Measurements from ENCODE around the gene RMND1. TPM values are rescaled to one million over a fixed set of nuclear protein-coding genes. Genes with fewer than 3 reads are reported as not detected.

RMND1 gene
- total and polyA plus RNA-seq, 10 donors, result 11.7 to 23.2 (median 14.8) TPM

DNA sequence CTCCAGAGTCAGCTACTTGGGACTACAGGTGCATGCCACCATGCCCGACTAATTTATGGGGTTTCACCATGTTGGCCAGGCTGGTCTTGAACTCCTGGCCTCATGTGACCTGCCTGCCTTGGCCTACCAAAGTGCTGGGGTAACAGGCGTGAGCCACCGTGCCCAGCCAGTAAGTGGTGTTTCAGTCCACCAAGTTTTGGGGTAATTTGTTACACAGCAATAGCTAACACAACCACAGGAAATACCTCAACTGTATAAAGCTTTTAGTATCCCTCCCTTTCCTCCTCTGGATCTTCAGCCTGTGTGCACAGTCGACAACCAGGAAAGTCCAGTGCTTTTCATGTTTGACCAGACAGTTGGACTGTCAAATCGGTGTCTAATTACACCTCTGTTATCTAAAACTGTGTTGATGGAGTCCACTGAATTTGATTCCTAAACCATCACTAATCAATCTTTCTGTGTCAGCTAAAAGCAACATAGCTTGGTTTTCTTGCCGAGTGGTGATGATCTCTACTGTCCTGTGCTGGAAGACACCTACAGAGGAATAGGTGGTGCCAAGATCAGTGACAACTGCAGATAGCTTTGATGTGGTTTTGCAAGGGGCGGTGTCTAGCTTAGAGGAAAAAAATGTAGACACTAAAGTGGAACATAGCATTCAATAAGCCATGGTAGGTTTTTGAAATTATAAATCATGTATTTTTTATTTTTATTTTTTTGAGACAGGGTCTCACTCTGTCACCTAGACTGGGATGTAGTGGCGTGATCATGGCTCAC is 38.4 kb downstream of the RMND1 start:
- Histone ChIP-seq H3K4me1 (peaks cover 0 to 14% (median 0%) of the 10 kb centered on the region in 6 donors), H3K27me3 (replicated peaks in 1 of 7) (no peaks in the 10 kb centered on the region), H3K4me3 (no peak overlapping the region), H3K36me3 (peaks cover 0 to 89% (median 38%) of the 10 kb centered on the region in 6 donors), H3K27ac (peak overlapping the region in 1 of 8 donors; percentile 22), H3K9me3 (no peaks in the 10 kb centered on the region)
- no peak for DNase-seq
- no peak for TF ChIP-seq POLR2A (IDR thresholded peaks at IDR 0.05)
- peak in 2 of 3 donors; percentile 11 to 28 for TF ChIP-seq POLR2AphosphoS5 (IDR thresholded peaks at IDR 0.05)
- TF ChIP-seq, protein P1, sequence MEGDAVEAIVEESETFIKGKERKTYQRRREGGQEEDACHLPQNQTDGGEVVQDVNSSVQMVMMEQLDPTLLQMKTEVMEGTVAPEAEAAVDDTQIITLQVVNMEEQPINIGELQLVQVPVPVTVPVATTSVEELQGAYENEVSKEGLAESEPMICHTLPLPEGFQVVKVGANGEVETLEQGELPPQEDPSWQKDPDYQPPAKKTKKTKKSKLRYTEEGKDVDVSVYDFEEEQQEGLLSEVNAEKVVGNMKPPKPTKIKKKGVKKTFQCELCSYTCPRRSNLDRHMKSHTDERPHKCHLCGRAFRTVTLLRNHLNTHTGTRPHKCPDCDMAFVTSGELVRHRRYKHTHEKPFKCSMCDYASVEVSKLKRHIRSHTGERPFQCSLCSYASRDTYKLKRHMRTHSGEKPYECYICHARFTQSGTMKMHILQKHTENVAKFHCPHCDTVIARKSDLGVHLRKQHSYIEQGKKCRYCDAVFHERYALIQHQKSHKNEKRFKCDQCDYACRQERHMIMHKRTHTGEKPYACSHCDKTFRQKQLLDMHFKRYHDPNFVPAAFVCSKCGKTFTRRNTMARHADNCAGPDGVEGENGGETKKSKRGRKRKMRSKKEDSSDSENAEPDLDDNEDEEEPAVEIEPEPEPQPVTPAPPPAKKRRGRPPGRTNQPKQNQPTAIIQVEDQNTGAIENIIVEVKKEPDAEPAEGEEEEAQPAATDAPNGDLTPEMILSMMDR (IDR thresholded peaks at IDR 0.05 in 8 of 11, conservative IDR thresholded peaks at IDR 0.05 in 3 of 11), result no peak
- WGBS, 5 donors, result 91 to 94% (median 93%) methylated on average over 8 of the region's 8 CpGs
- intact Hi-C loops (cut with DNase I; ENCODE audit: low total_unique reads), result no loop called here

GRCh38 chr6:151412909-151413308 is 39.0 kb downstream of the RMND1 start:
- WGBS, 5 donors, result 69 to 83% (median 77%) methylated on average over 3 of the region's 3 CpGs
- Histone ChIP-seq H3K4me3 (no peak overlapping the region), H3K27ac (peak overlapping the region in 1 of 8 donors; percentile 22), H3K9me3 (no peaks in the 10 kb centered on the region), H3K36me3 (peaks cover 0 to 89% (median 40%) of the 10 kb centered on the region in 6 donors), H3K27me3 (replicated peaks in 1 of 7) (no peaks in the 10 kb centered on the region), H3K4me1 (peaks cover 0 to 14% (median 0%) of the 10 kb centered on the region in 6 donors)
- DNase-seq, result no peak
- intact Hi-C loops (cut with DNase I; ENCODE audit: low total_unique reads), result no loop called here
- no peak for TF ChIP-seq POLR2A (IDR thresholded peaks at IDR 0.05)
- TF ChIP-seq POLR2AphosphoS5 (IDR thresholded peaks at IDR 0.05), result no peak
- TF ChIP-seq, protein P1 (IDR thresholded peaks at IDR 0.05 in 8 of 11, conservative IDR thresholded peaks at IDR 0.05 in 3 of 11), result no peak

GRCh38 chr6:151409679-151410078 is 42.2 kb downstream of the RMND1 start:
- no peak for DNase-seq
- H3K27ac ChIP-seq, result no peak overlapping the region
- H3K4me3 ChIP-seq, result no peak overlapping the region
- H3K36me3 ChIP-seq, result peaks cover 0 to 85% (median 21%) of the 10 kb centered on the region in 6 donors
- no peaks in the 10 kb centered on the region for H3K27me3 ChIP-seq (replicated peaks in 1 of 7)
- TF ChIP-seq POLR2AphosphoS5 (IDR thresholded peaks at IDR 0.05), result peak in 1 of 3 donors; percentile 5
- TF ChIP-seq, protein P1 (IDR thresholded peaks at IDR 0.05 in 8 of 11, conservative IDR thresholded peaks at IDR 0.05 in 3 of 11), result no peak
- no peak for TF ChIP-seq POLR2A (IDR thresholded peaks at IDR 0.05)
- peaks cover 0 to 25% (median 5%) of the 10 kb centered on the region in 6 donors for H3K4me1 ChIP-seq
- H3K9me3 ChIP-seq, result no peaks in the 10 kb centered on the region
- 92 to 98% (median 95%) methylated on average over 7 of the region's 7 CpGs for WGBS, 5 donors
- intact Hi-C loops (cut with DNase I; ENCODE audit: low total_unique reads), result no loop called here

GRCh38 chr6:151409260-151409659 is 42.7 kb downstream of the RMND1 start:
- WGBS, 5 donors, result 76 to 91% (median 89%) methylated on average over 2 of the region's 2 CpGs
- Histone ChIP-seq H3K27me3 (replicated peaks in 1 of 7) (no peaks in the 10 kb centered on the region), H3K27ac (no peak overlapping the region), H3K36me3 (peaks cover 0 to 85% (median 23%) of the 10 kb centered on the region in 6 donors), H3K4me1 (peaks cover 0 to 24% (median 5%) of the 10 kb centered on the region in 6 donors), H3K9me3 (no peaks in the 10 kb centered on the region), H3K4me3 (no peak overlapping the region)
- no peak for DNase-seq
- intact Hi-C loops (cut with DNase I; ENCODE audit: low total_unique reads), result no loop called here
- TF ChIP-seq POLR2AphosphoS5 (IDR thresholded peaks at IDR 0.05) (no peak), POLR2A (IDR thresholded peaks at IDR 0.05) (no peak)
- TF ChIP-seq, protein P1 (IDR thresholded peaks at IDR 0.05 in 8 of 11, conservative IDR thresholded peaks at IDR 0.05 in 3 of 11), result no peak
